ENCODE measurements around the gene NECTIN1.

DNA sequence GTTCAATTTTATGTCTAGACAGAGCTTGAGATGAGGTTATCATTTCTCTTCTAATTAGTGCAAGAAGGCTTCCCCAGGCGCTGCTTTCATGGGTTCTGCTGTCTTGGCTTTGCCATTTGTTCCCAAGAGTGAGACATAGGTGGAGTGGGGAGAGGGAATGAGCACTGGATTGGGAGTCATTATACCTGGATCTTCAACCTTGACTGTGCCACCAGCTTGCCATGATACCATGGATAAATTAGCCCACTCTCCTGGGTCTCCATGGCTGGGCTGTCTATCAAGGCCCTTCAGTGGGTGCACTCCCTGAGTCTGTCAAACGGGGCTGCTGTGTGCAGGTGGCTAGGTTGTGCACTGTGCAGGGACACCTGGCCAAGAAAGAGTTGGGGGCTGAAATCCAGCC is 15.6 kb upstream of the NECTIN1 start:
- TF ChIP-seq, protein P1, sequence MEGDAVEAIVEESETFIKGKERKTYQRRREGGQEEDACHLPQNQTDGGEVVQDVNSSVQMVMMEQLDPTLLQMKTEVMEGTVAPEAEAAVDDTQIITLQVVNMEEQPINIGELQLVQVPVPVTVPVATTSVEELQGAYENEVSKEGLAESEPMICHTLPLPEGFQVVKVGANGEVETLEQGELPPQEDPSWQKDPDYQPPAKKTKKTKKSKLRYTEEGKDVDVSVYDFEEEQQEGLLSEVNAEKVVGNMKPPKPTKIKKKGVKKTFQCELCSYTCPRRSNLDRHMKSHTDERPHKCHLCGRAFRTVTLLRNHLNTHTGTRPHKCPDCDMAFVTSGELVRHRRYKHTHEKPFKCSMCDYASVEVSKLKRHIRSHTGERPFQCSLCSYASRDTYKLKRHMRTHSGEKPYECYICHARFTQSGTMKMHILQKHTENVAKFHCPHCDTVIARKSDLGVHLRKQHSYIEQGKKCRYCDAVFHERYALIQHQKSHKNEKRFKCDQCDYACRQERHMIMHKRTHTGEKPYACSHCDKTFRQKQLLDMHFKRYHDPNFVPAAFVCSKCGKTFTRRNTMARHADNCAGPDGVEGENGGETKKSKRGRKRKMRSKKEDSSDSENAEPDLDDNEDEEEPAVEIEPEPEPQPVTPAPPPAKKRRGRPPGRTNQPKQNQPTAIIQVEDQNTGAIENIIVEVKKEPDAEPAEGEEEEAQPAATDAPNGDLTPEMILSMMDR (conservative IDR thresholded peaks at IDR 0.05; ENCODE audit: low read length): no peak
- no peak for TF ChIP-seq EZH2phosphoT487 (IDR thresholded peaks at IDR 0.05; ENCODE audit: borderline replicate concordance, low read depth, low read length)

Measured in OCI-LY7 (cell line).